Neural progenitor cell (in vitro differentiated cells): ENCODE data around the gene FBXW5.

Source experiments
- EZH2 ChIP-seq: fragments of 200-600 bp; sonication (generic); IDR thresholded peaks from 2 replicates; pipeline ENCODE4 v1.6.1; 2017; ENCODE audit warnings: antibody characterized with exemption, mild to moderate bottlenecking, moderate library complexity
- EZH2phosphoT487 ChIP-seq: fragments of 200-600 bp; sonication (generic); IDR thresholded peaks from 2 replicates; pipeline ENCODE4 v1.6.1; 2017; ENCODE audit warnings: antibody characterized with exemption
- TF ChIP-seq, protein P1 (sequence below): fragments of 200-600 bp; sonication (generic); IDR thresholded peaks from 2 replicates; pipeline ENCODE4 v1.5.1; 2017; ENCODE audit warnings: antibody characterized with exemption, mild to moderate bottlenecking

- TF ChIP-seq, protein P1, sequence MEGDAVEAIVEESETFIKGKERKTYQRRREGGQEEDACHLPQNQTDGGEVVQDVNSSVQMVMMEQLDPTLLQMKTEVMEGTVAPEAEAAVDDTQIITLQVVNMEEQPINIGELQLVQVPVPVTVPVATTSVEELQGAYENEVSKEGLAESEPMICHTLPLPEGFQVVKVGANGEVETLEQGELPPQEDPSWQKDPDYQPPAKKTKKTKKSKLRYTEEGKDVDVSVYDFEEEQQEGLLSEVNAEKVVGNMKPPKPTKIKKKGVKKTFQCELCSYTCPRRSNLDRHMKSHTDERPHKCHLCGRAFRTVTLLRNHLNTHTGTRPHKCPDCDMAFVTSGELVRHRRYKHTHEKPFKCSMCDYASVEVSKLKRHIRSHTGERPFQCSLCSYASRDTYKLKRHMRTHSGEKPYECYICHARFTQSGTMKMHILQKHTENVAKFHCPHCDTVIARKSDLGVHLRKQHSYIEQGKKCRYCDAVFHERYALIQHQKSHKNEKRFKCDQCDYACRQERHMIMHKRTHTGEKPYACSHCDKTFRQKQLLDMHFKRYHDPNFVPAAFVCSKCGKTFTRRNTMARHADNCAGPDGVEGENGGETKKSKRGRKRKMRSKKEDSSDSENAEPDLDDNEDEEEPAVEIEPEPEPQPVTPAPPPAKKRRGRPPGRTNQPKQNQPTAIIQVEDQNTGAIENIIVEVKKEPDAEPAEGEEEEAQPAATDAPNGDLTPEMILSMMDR, result no peak
- TF ChIP-seq EZH2, result no peak
- TF ChIP-seq EZH2phosphoT487, result no peak
Measured at GRCh38 chr9:136946228-136947027, 1.9 kb upstream of the FBXW5 start.
